ENCODE results near the gene RDM1.
"Not testable (repeated sequence)": the region's sequence is repeated elsewhere in the genome, so short reads cannot be mapped to it uniquely, and the experiment has no call there.

Gene RDM1

DNA sequence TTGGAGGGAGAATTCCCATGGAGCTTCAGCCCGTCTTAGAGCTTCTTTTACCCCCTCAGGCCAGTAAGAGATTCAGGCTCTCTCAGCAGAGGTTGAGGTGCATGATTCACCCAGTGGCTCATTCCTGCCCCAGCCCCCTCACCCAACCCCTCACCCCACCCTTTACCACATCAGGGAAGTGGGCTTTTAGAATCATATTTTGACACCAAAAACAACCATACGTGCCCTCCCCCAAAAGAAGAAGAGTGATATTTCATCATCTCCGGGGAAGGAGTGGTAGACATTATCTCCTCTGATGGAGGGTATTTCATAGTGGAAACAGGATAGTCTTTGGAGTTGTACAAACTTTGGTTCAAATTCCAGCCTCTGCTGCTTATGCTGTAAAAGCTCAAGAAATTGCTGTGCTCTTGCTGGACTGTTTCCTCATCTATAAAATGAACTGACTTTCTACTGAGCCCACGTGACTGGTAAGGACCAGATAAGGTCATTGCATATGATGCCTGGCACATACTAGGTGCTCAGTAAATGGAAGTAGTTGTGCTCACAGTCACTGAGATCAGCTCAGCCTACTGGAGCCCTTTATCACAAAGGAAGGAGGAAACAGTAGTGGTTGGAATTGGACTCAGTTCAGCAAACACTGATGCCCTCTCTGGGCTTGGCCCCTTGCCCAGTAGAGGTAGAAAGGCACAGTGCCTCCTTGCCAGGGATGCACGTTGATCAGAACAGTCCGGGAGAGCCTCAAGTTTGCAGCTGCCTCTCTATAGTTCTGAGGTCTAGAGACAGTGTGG is 32.1 kb downstream of the RDM1 start:
- no peak for DNase-seq (ENCODE audit: low spot score)

DNA sequence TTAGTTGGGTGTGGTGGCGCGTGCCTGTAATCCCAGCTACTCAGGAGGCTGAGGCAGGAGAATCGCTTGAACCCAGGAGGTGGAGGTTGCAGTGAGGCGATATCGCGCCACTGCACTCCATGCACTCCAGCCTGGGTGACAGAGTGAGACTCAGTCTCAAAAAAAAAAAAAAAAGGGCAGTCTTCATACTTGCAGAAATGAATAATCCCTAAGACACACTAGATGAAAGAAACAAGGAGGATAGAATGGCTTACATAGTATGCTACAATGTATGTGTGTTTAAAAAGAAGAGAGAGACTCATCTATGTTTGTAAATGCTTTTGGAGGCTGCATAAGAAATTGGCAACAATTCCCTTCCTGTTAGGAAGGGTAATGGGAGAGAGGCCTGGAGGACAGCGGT is 32.8 kb downstream of the RDM1 start:
- DNase-seq (ENCODE audit: low spot score): not testable (repeated sequence)

GRCh38 chr17:35895636-35896587 is 34.7 kb downstream of the RDM1 start:
- DNase-seq (ENCODE audit: low spot score): peak; percentile 8

- no peak for DNase-seq (ENCODE audit: low spot score)
These were observed 36.4 kb downstream of the RDM1 start for GRCh38 chr17:35894206-35894605.

- DNase-seq (ENCODE audit: low spot score): no peak
These were observed 36.8 kb downstream of the RDM1 start for GRCh38 chr17:35893751-35894150.

DNA sequence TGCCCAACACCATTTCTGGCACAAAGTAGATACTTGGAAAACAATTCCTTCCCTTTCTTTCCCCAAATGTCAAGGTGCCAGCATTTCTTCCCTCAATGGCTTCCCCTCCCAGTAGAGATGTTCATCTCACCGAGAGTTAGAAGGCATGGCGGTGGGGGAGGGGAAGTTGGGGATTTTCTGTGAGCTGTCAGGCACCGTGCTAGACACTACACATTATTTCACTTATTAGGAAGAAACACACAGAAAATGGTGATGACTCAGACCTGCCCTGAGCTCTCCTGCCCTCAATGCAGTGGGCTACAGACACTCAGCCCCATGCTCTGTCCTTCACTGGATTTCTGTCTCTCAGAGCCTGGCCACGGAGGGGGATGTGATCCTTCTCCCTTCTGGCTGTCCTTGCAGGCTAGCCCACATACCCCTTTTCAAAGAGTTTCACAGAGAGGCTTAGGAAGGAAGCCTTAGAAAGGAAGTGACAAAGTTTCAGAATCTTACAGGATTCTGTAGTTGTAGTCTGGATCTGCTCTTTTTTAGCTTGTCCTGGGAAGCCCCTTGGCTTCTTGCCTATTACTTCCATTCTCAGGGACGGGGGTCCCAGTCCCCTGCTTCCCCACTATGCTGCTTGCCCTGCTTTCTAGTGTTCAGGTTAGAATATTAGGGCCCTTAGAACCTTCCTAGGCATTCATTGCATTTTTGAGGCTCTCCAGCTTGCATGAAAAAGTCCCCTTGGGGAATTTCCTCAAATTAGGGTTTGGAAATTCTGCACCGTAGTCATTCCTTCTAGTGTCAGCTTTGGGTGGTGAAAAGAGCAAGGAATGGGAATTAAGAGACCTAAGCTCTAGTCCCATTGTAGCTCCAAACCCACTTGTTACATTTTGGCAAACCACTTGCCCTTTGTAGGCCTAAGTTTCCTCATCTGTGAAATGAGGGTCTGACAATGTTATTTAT is 38.2 kb downstream of the RDM1 start:
- DNase-seq (ENCODE audit: low spot score): no peak

- no peak for DNase-seq (ENCODE audit: low spot score)
These were observed 39.3 kb downstream of the RDM1 start for GRCh38 chr17:35891269-35891668.

- no peak for DNase-seq (ENCODE audit: low spot score)
These were observed 39.8 kb downstream of the RDM1 start for GRCh38 chr17:35890774-35891155.

DNA sequence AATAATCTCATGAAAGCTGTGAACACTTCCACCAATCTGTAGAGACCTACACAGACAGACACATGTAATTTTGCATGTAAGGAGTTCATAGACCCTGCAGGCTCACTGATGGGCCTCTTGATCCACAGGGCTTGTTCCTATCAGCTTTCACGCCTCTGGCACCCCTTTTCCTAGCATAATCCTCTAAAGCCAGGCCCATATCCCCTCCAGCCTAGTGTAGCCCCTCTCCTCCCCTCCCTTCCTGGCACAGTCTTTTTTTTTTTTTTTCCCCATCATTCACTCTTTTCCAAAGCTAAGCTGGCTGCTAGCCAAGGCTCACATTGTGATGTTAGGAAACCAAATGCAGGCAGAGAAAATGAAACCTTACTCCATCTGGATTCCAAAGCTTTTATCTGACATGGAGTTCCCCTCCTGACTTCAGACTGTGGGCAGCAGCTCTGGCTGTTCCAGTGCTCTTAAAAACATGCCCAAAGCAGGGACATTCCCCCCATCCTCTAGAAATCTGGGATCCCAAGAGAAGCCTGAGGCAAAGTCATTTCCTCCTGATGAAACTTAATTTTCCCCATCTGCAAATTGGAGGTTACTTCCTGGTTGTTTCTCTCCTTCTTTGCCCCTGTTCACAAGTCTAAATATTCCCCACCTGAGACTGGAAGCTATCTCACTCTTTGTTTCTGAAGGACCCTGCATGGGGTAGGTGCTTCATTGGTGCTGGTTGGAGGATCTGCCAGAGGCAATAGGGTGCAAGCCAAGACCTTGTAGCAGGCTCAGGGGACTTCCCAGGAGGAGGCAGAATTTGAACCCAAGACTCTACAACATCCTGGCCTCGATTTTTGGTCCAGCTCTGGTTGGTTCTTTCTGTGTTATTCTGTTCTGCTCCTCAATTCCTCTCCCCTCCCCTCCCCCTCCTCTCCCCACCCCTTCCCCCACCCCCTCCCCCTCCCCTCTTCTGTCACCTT is 40.5 kb downstream of the RDM1 start:
- DNase-seq (ENCODE audit: low spot score): peak; percentile 54

GRCh38 chr17:35889241-35889640 is 41.3 kb downstream of the RDM1 start:
- no peak for DNase-seq (ENCODE audit: low spot score)

- no peak for DNase-seq (ENCODE audit: low spot score)
These were observed 50.6 kb downstream of the RDM1 start, which contains the start of gene CCL5 for GRCh38 chr17:35879773-35880654. Gene CCL5 (minus strand): TSS chr17:35880360.

GRCh38 chr17:35878361-35878760 is 52.2 kb downstream of the RDM1 start:
- no peak for DNase-seq (ENCODE audit: low spot score)

- no peak for DNase-seq (ENCODE audit: low spot score)
These were observed 53.1 kb downstream of the RDM1 start for GRCh38 chr17:35877345-35878029.

DNA sequence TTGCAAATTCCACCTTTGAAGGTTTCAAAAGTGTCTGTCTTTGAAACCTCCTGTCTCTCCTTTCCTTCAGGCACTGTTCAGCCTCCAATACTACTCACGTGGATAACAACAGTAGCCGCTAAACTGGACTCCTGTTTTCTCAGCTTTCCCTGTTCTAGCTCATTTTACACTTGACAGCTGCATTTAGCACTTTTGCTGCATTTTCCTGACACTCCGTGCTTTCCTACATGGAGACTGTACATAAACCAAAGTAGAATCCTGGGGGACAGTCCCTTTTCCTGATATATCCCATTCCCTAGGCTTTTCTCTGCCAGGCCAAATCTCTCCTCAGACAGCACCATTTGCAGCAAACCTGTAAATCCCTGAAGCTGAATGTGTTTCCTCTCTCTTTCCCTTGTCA is 54.0 kb downstream of the RDM1 start:
- no peak for DNase-seq (ENCODE audit: low spot score)

DNA sequence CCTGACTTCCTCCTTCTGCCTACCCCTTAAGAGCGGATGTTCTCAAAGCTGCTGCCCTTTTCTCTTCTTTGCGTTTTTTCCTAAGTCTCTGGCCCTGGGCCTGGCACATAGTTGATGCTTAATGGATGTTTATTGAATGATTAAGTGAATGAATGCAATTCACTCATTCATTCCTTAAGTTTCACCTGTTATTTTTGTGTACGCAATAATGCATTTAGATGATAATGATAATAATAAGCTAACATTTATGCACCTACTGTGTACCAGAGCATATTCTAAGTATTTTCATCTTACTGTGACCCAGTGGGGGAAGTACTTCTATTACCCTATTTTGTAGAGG is 54.8 kb downstream of the RDM1 start:
- no peak for DNase-seq (ENCODE audit: low spot score)

- no peak for DNase-seq (ENCODE audit: low spot score)
These were observed 55.3 kb downstream of the RDM1 start for GRCh38 chr17:35875072-35875799.

DNA sequence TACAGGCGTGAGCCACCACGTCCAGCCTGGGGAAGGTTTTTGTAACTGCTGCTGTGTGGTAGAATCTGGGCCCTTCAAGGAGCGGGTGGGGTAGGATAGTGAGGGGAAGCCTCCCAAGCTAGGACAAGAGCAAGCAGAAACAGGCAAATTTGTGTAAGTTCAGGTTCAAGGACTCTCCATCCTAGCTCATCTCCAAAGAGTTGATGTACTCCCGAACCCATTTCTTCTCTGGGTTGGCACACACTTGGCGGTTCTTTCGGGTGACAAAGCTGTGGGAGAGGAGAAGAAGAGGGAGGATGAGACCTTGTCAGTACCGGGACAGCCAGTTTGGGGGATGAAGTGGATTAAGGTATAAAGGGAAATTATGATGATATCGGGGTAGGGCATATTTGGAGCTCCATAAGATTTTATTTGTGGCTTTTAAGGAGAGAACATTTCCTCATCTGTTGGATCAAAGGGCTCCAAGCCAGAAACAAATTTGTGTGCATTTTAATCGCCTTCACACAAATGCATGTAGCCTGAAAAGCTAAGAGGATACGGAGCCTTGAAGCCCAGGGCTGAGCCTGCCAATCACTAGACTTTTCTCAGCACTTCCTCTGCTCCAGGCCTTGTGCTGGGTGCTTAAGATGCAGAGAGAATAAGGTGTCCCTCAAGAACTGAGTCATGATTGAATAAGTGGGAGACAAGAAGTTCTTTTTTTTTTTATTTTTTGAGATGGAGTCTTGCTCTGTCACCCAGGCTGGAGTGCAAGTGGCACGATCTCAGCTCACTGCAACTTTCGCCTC is 58.2 kb downstream of the RDM1 start:
- DNase-seq (ENCODE audit: low spot score): no peak

Measured in Ammon's horn (tissue), 1 donor.